Bronchial epithelial cell (primary cell): ENCODE measurements around the gene MED26. TPM values are rescaled to one million over a fixed set of nuclear protein-coding genes. Genes with fewer than 3 reads are reported as not detected.

Experiments
- DNase-seq: peaks from one replicate; pipeline ENCODE4 v3.0.0-alpha.2; 2010; ENCODE audit warnings: low read depth
- FAIRE-seq: peaks from 2 replicates; lab custom pipeline; 2011; peaks lifted over from hg19 to GRCh38; lab: Jason Lieb, UNC
- H3K27me3 ChIP-seq: 2 replicates; pipeline ENCODE4 v1.5.1; 2011; ENCODE audit warnings: low read length; ENCODE audit not compliant: control insufficient read depth, insufficient read depth
- H3K36me3 ChIP-seq: 2 replicates; pipeline ENCODE4 v1.5.1; 2011; ENCODE audit warnings: low read length; ENCODE audit not compliant: control insufficient read depth, insufficient read depth
- H3K4me3 ChIP-seq: 2 replicates; pipeline ENCODE4 v1.5.1; 2011; ENCODE audit warnings: mild to moderate bottlenecking, low read depth, low read length, control low read depth
- total RNA-seq: library from RNA; depleted of rRNA; stranded (reverse); fragments of >200 nt; gene quantifications from 2 replicates; pipeline ENCODE4 v1.2.1, GENCODE V29; 2014
- TF ChIP-seq, protein P1 (sequence below): IDR thresholded peaks from 2 replicates; pipeline ENCODE4 v1.5.1; 2011; ENCODE audit warnings: mild to moderate bottlenecking, moderate library complexity, low read length, control low read depth, inconsistent platforms; ENCODE audit not compliant: insufficient read depth, severe bottlenecking

The MED26 gene
- total RNA-seq, 1 donor from 2014 or later, result 2.9 TPM

GRCh38 chr19:16576690-16577530, 51.1 kb downstream of the MED26 start:
- Histone ChIP-seq H3K27me3 (no peaks in the 10 kb centered on the region), H3K4me3 (no peak overlapping the region), H3K36me3 (peaks cover 8% of the 10 kb centered on the region)
- DNase-seq (no peak), FAIRE-seq (no peak)
- TF ChIP-seq, protein P1, sequence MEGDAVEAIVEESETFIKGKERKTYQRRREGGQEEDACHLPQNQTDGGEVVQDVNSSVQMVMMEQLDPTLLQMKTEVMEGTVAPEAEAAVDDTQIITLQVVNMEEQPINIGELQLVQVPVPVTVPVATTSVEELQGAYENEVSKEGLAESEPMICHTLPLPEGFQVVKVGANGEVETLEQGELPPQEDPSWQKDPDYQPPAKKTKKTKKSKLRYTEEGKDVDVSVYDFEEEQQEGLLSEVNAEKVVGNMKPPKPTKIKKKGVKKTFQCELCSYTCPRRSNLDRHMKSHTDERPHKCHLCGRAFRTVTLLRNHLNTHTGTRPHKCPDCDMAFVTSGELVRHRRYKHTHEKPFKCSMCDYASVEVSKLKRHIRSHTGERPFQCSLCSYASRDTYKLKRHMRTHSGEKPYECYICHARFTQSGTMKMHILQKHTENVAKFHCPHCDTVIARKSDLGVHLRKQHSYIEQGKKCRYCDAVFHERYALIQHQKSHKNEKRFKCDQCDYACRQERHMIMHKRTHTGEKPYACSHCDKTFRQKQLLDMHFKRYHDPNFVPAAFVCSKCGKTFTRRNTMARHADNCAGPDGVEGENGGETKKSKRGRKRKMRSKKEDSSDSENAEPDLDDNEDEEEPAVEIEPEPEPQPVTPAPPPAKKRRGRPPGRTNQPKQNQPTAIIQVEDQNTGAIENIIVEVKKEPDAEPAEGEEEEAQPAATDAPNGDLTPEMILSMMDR, result no peak

- no peak overlapping the region for H3K4me3 ChIP-seq
- no peaks in the 10 kb centered on the region for H3K27me3 ChIP-seq
- TF ChIP-seq, protein P1, result no peak
- FAIRE-seq (no peak), DNase-seq (no peak)
- peaks cover 9% of the 10 kb centered on the region for H3K36me3 ChIP-seq
Observed at GRCh38 chr19:16575861-16576689, 51.9 kb downstream of the MED26 start.

GRCh38 chr19:16575282-16575681, 52.7 kb downstream of the MED26 start:
- H3K4me3 ChIP-seq, result no peak overlapping the region
- H3K36me3 ChIP-seq, result peaks cover 10% of the 10 kb centered on the region
- no peaks in the 10 kb centered on the region for H3K27me3 ChIP-seq
- DNase-seq (no peak), FAIRE-seq (no peak)
- TF ChIP-seq, protein P1, result no peak

- Histone ChIP-seq H3K4me3 (no peak overlapping the region), H3K27me3 (no peaks in the 10 kb centered on the region), H3K36me3 (peaks cover 12% of the 10 kb centered on the region)
- DNase-seq (no peak), FAIRE-seq (no peak)
- TF ChIP-seq, protein P1, result no peak
Observed at GRCh38 chr19:16573925-16574324, 54.1 kb downstream of the MED26 start.

- TF ChIP-seq, protein P1, result no peak
- Histone ChIP-seq H3K4me3 (peak overlapping the region; percentile 52), H3K36me3 (peaks cover 12% of the 10 kb centered on the region), H3K27me3 (no peaks in the 10 kb centered on the region)
- no peak for FAIRE-seq
- no peak for DNase-seq
Observed at GRCh38 chr19:16573296-16573695, 54.7 kb downstream of the MED26 start.
